Glomerular endothelial cell (primary cell): ENCODE results near the gene ST3GAL4. TPM values are rescaled to one million over a fixed set of nuclear protein-coding genes. Genes with fewer than 3 reads are reported as not detected.

Source experiments
- total RNA-seq: library from RNA; depleted of rRNA; stranded (reverse); fragments of >200 nt; gene quantifications from 2 replicates; pipeline ENCODE4 v1.2.3, GENCODE V29; 2015

Gene ST3GAL4
- total RNA-seq, 1 donor from 2014 or later: 36.6 TPM

Other genes starting within 250 kb of the ST3GAL4 start
- gene RPUSD4, start 144.0 kb upstream of the ST3GAL4 start, total RNA-seq: 18.0 and 18.9 TPM in 2 replicates
- gene FAM118B, start 143.9 kb upstream of the ST3GAL4 start, total RNA-seq: 29.9 and 31.3 TPM in 2 replicates
- gene SRPRA, start 86.8 kb upstream of the ST3GAL4 start, total RNA-seq: 73.2 and 88.6 TPM in 2 replicates
- 13.8 and 24.8 TPM in 2 replicates for gene FOXRED1, start 86.5 kb upstream of the ST3GAL4 start, total RNA-seq
- 6.8 and 9.2 TPM in 2 replicates for gene TIRAP, start 72.6 kb upstream of the ST3GAL4 start, total RNA-seq
- gene DCPS, start 51.6 kb upstream of the ST3GAL4 start, total RNA-seq: 14.4 and 16.0 TPM in 2 replicates